HT1080 (cell line): Measurements from ENCODE around the gene RFX4. TPM values are rescaled to one million over a fixed set of nuclear protein-coding genes. Genes with fewer than 3 reads are reported as not detected.
A peak's percentile ranks its signal among the peaks of the same experiment; 100 is the strongest.
"Not testable (repeated sequence)": the region's sequence is repeated elsewhere in the genome, so short reads cannot be mapped to it uniquely, and the experiment has no call there.

Source experiments
- DNase-seq: peaks from one replicate; pipeline ENCODE4 v3.0.0-alpha.2; 2015; ENCODE audit warnings: low read depth
- total RNA-seq: library from RNA; depleted of rRNA; stranded (reverse); fragments of >200 nt; shearing (Covaris generic); gene quantifications from 2 replicates; pipeline ENCODE4 v1.2.3, GENCODE V29; 2014

The RFX4 gene
- total RNA-seq, 1 experiment from 2014 or later: not detected

DNA sequence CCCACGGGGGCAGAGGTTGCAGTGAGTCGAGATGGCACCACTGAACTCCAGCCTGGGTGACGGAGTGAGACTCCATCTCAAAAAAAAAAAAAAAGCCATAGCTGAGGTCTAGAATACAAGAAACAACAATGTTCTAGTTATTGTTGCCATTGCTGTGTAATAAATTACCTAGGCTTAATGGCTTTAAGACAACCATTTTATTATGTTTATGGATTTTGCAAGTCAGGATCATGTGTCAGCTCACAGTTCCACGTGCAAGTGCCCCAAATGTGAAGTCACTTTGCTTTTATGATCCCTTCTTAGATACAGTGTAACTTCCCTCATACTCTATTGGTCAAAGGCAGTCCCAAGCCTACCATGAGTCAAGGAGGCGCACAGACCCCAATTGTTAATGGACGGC lies 142.1 kb downstream of the RFX4 start:
- DNase-seq: no peak

DNA sequence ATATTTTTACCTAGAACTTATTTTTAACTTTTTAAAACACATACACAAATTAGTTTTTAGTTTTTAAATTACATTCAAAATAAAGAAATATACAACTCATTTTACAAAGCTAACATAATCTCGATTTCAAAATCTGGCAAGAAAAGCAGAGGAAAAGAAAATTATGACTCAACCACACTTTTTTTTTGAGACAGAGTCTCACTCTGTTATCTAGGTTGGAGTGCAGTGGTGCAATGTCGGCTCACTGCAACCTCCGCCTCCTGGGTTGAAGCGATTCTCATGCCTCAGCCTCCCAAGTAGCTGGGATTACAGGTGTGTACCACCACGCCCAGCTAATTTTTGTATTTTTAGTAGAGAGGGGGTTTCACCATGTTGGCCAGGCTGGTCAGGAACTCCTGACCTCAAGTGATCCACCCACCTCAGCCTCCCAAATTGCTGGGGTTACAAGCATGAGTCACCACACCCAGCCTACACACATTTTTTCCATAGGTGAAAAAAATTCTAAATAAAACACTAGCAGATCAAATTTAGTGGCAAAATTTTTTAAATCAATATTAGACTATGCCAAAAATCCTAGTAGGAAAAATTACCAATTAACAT lies 143.9 kb downstream of the RFX4 start:
- DNase-seq: not testable (repeated sequence)

DNA sequence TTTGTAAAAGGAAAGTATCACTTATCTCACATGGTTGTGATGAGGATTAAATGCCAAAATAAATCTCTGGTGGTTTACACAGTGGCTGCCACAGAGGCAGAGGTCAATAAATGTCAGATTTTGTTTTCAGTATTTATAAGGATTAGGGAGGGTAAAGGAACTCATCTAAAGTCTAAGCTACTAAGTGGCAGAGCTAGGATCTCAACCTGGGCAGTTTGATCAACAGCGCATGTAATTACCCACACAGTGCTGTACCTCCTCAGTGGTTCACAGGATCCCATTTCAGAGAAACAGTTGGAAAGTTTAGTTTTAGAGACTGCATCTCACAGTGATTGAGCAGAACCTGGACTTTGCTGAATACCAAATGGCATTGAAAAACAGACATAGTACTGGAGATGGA lies 146.8 kb downstream of the RFX4 start:
- DNase-seq: no peak

DNA sequence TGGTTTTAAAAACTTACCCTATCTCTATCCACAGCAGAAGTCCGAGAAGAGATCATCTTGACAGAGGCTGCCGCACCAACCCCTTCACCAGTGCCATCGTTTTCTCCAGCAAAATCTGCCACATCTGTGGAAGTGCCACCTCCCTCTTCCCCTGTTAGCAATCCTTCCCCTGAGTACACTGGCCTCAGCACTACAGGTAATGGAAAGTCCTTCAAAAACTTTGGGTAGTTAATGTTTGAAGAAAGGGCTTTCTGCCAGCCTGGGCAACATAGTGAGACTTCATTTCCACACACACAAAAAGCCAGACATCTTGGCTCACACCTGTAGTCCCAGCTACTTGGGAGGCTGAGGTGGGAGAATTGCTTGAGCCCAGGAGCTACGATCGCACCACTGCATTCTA lies 150.1 kb downstream of the RFX4 start:
- no peak for DNase-seq

DNA sequence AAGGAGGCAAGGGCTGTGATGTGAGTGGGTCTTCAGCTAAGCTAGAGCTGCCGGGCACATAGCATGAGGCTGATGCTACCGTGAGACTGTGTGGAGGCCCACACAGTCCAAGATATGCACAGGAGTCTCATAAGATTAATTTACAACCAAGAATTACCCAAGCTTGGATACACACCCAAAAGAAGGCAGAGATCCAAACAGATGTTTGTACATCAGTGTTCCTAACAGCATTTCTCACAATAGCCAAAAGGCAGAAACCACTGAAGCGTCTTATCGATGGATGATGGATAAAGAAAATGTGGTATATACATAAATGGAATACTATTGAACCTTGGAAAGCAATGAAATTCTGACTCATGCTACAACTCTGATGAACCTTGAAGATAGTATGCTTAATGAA lies 150.9 kb downstream of the RFX4 start:
- DNase-seq: no peak

DNA sequence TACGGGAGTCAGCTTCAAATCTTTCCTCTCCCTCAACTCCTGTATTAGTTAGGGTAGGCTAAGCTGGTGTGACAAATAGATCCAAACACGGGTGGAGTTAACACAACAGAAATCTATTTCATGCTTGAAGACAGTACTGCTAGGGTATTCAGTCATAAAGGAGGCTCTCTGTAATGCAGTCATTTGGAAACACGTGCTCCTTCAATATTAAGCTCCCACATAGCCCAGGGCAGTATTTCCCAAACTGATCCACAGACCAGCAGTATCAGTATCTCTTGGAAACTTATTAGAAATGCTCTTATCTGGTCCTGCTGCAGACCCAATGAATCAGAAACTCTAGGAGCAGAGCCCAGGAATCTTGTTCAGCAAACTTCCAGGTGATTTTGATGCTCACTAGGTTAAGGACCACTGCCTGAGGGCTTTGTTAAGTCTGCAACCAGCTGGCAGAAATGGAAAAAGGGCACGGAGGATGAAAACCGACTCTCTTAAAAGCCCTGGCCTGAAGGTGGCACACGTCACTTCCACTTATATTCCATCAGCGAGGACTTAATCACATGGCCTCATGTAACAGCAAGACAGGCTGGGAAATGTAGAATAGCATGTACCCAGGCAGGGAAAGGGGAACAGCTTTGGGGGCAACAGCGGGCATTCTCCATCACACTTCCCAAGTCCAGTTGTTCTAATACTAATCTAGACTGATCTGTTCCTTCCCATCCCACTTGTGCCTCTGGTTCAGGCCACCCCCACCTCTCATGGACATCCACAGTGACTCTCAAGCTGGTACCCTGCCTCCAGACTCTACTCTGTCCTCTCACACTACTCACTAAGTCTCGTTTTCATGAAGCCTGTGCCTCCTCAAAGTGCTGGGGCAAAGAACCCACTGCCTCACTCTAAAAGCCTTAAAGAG lies 153.5 kb downstream of the RFX4 start:
- peak; percentile 49 for DNase-seq

DNA sequence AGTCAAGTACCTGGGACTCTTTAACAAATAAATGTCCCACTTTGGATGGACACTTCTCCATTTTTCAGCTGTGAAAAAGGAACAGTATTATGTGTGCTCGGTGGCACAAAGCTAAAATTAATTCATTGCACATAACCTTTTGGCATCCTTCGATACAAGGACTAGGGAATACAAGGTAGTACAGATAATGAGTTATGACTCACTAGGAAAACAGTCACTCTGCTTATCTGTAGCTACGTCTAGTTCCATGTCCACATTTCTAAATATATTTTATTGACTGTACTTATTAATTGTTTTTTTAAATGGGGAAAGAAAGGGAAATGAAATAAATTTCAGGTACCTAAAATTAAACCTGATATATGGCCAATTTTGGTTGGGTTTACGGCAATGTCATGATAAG lies 156.5 kb downstream of the RFX4 start:
- DNase-seq: no peak

DNA sequence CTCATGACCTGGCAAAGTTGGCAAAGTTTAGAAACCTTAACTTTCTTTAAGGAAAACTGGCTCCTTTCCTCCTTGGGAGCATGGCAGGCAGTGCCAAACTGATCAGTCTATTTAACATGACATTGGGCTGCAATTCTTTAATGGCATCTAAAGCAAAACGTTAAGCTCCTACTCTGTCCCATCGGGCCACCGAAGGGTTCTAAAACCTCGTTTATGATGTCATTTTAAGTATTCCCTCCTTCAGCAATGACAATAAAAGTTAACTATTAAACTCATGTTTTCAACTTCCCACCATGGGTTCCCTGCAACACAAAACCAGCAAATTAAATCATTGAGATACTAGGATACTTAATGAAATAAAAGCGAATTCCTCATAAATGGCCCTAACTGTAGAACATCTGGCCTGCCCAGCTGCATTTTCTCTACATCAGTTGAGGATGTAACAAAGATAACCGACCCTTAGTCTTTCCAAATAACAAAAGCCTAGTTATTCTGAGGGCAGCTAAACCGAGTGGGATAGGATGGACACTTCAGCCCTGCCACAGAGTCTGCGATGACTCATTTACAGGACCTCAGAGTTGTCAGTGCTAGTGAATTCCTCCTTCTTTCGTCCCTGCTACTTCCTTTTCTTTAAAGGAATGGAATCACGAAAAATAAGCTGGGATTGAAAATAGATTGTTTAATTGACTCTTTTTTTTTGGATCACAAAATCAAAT lies 157.2 kb downstream of the RFX4 start:
- DNase-seq: peak; percentile 69

DNA sequence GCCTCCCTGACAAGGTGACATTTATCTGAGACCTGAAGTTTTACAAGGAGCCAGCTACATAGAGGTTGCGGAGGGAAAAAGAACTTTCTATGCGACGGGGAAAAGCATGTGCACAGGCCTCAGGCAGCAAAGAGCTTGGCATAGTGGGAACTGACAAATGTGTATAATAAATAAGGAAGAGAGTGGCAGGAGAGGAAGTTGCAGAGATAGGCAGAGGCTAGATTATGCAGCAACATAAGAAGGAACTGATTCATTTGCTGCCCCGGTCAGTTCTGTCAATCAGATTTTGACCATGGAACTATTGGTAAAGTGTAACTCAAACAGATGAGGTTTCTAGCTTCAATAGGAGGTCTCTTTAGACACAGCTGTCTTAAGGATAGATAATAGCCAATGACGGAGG lies 158.0 kb downstream of the RFX4 start:
- DNase-seq: no peak

DNA sequence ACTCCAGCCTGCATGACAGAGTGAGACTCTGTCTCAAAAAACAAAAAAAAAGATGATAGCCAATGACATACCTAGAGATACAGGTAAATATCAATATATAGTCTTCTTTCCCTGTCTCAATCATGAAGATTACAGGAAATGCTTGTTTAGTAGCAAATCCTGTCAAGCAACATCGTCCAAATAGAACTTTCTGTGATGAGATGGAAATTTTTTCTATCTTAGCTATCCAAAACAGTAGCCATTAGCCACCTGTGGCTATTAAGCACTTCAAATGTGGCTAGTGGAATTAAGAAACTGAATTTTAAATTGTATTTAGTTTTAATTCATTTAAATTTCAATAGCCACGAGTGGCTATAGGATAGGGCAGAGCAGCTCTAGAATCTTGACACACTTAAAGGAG lies 158.4 kb downstream of the RFX4 start:
- no peak for DNase-seq

DNA sequence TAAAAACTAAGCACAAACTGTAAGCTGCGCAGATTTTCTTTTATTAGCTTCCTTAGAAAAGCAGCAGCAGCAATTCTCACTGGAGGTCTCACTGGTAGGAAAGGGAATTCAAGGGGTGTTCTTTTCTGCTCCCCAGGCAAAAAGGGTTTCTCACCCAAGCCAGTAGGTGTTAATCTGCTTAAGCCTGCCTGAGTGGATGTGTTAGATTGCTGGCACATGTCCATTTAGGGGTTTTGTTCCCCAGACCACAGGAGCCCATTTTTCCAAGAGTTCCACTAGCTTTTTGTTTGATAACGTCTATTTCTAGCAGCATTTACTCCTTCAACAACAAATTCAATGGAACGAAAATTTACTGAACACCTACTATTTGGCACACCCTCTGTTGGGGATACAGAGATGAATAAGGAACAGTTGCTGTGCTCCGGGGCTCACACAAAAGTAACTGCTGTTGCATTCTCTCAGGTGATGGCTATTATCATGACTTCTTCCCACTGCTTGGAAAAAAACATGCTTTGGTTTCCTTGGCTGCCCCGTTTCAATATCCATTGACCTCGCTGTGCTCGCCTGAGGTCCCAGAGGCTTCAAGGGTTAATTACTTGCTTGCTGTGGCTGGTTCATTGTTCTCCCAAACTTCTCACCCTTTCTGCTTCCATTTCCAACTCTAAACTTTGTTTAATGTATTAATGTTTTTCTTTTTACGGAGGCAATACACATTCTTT lies 160.6 kb downstream of the RFX4 start:
- DNase-seq: no peak

DNA sequence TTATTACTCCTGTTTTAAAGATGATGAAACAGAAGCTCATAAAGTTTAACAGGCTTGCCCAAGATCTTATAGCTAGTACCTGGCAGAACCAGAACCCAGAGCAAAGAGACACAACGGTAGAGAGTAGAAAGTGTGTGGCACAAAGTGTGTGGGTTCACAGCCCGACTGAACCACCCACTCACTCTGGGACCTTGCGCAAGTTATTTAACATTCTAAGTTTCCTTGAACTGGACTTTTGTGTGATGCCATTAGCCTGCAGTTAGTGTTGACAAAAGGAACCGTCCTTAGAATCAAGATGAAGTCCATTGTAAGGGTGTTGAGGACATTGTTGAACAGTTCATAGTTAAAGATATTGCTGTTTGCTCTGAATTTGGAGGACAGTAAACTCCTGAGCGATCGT lies 161.8 kb downstream of the RFX4 start:
- DNase-seq: no peak

DNA sequence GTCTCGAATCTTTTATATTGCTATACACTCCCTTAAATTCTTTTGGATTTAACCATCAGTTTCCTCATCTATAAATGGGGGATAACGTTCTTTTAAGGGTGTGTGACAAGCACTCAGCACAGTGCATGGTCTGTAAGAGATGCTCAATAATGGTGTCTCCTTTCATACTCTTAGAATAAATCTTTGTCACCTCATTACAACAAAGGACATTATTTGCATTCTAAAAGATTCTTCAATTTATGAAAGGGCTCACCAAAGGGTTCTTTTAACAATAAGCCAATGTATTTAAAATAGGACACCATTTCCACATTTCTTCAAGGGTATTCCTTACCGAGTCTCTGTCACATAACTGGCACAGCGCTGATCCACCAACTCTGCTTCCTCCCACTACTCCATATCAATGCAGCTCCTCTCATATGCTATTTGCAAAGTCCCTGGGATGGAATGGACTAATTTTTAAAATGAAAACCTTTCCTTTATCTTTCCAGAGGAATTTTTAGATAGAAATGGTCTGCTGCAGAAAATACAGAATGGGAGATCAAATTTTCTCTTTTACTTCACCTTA lies 162.5 kb downstream of the RFX4 start:
- no peak for DNase-seq

DNA sequence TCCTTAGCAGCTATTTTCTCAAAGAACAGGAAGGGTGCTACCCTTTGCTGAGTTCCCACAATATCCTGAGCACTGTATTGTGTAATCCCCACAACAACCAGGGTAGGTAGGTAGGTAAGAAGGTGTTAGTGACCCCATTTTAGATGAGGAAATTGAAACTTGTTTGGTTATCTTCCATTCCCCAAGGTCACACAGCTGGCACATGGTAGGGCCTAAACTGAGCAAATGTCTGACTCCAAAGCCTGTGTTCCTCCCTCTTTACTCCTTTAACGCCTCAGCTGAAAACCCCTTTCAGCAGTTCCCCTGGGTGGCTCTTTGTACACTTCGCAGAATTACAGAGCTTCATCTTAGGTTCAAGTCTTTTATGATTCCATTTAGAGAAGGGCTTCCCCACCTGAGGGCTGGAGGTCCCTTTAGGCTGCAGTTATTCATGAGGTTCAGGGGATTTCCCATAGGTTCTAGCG lies 165.2 kb downstream of the RFX4 start:
- DNase-seq: no peak

DNA sequence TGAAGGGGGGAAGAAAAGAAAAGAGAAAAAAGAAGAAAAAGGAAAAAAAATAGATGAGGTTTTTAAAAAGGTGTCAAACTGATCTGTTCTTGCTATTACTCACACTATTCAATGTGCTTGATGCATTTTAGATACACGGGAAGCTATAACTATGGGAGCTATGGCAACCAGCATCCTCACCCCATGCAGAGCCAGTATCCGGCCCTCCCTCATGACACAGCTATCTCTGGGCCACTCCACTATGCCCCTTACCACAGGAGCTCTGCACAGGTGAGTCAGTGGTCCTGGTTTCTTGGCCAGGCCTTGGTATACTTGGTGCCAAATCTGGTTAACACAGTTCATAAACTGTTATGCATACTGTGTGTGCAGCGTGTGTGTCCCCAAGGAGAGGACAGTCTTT lies 167.7 kb downstream of the RFX4 start:
- peak; percentile 15 for DNase-seq

DNA sequence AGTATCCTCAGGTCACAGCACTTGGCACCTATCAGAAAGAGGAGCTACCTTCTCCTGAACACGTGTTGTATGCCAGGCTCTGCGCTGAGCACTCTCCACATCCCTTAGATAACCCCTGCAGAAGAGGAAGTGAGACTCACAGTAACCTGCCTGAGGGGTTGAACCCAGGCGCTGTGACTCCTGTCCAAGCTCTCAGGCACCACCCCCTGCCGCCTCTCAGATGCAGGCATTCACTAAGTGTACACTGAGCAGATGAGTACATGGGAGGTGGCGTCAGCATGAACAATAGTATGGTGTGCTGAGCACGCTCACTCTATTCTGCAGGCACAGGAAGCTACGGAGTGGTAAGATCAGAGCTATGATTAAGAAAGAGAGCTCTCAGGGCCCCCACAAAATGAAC lies 170.7 kb downstream of the RFX4 start:
- peak; percentile 18 for DNase-seq

DNA sequence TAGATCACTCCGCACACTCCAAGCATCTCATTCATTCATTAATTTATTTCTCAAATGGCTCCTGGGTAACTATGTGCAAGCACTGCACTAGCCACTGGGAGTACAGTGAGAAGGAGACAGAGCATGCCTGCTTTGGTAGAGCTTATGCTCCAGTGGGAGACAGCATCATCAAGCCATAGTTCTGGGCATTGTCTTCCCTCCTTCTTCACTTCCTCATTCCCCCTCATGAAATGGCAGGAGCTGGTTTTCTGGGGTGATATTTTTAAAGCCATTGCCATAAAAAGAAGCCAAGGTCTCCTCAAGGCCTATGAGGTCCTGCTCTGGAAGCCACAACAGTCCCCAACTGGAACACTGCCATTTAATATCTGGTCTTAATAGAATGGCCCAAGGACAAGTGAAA lies 171.5 kb downstream of the RFX4 start:
- DNase-seq: no peak

DNA sequence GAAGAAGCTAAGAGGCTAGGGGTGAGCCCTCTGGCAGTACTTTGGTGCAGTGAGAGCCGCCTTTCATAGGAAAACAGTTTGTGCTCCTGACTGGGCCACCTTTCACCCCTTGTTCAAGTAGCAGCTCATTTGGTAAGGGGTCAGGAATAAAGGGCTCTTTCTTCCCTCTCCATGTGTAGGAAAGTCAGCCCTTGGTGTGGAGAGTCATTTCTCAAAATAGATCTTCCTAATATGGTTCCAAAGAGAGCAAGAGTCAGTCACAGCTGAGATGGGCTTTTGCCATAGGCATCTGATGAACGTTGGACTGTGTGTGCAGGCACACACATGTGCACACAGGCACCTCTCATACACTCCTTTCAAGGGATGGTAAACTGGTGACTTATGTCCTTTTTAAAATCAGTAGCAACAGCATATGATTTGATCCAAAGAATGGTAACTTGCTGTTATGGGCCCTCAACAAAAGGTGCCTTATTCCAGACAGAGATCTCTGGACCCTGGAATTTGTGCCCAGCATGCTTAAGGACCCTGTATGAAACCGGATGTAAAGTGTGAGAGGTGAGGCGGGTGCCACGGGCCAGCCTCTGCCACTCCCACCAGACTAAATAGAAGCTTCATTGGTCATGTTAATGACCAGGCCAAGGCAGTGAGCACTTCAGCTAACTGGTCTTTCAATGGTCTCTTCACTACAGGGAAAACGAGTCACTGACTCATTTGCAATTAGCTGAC lies 175.0 kb downstream of the RFX4 start:
- DNase-seq: no peak

DNA sequence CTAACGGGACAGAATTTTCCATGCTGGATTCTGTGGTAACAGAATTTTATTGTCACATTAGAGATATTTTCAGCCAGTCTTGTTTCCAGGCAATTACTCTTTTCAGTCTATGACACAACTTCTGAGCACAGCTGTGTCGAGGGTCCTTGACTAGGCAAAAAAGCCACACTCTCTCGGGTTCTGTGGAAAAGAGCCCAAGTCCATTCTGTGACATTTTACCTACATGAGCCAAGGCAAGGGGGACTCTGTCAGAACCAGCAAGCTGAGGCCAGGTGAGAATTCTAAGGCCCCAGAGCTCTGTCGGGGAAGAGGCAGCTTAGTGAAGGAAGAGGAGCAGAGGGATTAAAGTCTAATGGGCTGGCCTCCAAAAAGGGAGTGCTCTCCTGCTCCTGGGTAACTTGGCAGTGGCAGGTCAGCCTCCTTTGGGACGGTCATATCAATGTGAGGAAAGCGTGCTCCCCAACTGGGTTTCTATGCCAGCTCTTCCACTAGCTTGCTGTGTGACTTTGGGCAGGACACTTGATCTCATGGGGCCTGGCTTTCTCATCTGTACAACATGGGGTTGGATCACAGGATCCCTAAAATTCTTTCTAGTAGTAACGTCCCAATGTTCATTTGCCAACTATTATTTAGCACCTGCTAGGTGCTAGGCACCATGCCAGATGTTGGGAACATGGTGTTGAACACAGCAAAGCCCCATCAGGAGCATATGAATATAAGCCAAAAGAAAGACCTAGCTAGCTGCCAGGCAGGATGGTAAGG lies 175.7 kb downstream of the RFX4 start:
- DNase-seq: no peak
